Stimulated activated CD4-positive, alpha-beta T cell treated with anti-CD3 and anti-CD28 coated beads, Interleukin-15, amount 100 ng/mL, for 48 hours (primary cell): ENCODE data around the gene MRAP.
"Not testable (repeated sequence)": the region's sequence is repeated elsewhere in the genome, so short reads cannot be mapped to it uniquely, and the experiment has no call there.

ENCODE experiments used
- DNase-seq, 2 donors: peaks; one replicate each; pipeline ENCODE4 v3.0.0-alpha.2; 2020; ENCODE audit warnings: low read depth in 2 of 2

MRAP gene

GRCh38 chr21:32300117-32300681 lies 1.5 kb downstream of the MRAP start:
- no peak for DNase-seq

- no peak for DNase-seq
Observed at GRCh38 chr21:32301596-32301995, 2.9 kb downstream of the MRAP start.

- DNase-seq: no peak
Observed at GRCh38 chr21:32302560-32302959, 3.9 kb downstream of the MRAP start.

GRCh38 chr21:32303385-32303784 lies 4.7 kb downstream of the MRAP start:
- no peak for DNase-seq

GRCh38 chr21:32304998-32305397 lies 6.3 kb downstream of the MRAP start:
- no peak for DNase-seq

- DNase-seq: no peak
Observed at GRCh38 chr21:32306021-32306780, 7.5 kb downstream of the MRAP start.

- DNase-seq: no peak
Observed at GRCh38 chr21:32307706-32308105, 9.1 kb downstream of the MRAP start.

GRCh38 chr21:32308696-32309095 lies 10.0 kb downstream of the MRAP start:
- DNase-seq: no peak

GRCh38 chr21:32309906-32310460 lies 11.3 kb downstream of the MRAP start:
- DNase-seq: no peak

- not testable (repeated sequence) for DNase-seq
Observed at GRCh38 chr21:32310976-32311375, 12.3 kb downstream of the MRAP start.

- DNase-seq: no peak
Observed at GRCh38 chr21:32311621-32312020, 13.0 kb downstream of the MRAP start.

GRCh38 chr21:32312326-32312725 lies 13.7 kb downstream of the MRAP start:
- DNase-seq: no peak

- DNase-seq: no peak
Observed at GRCh38 chr21:32312976-32313375, 14.3 kb downstream of the MRAP start.

GRCh38 chr21:32314806-32315205 lies 16.2 kb downstream of the MRAP start:
- no peak for DNase-seq

GRCh38 chr21:32315511-32316281 lies 17.0 kb downstream of the MRAP start:
- DNase-seq: no peak

- DNase-seq: no peak
Observed at GRCh38 chr21:32316361-32317215, 17.9 kb downstream of the MRAP start.

- no peak for DNase-seq
Observed at GRCh38 chr21:32317726-32318125, 19.1 kb downstream of the MRAP start.

GRCh38 chr21:32319012-32319411 lies 20.4 kb downstream of the MRAP start:
- no peak for DNase-seq

GRCh38 chr21:32320059-32320458 lies 21.4 kb downstream of the MRAP start:
- DNase-seq: no peak

- DNase-seq: no peak
Observed at GRCh38 chr21:32320726-32321125, 22.1 kb downstream of the MRAP start.

- DNase-seq: no peak
Observed at GRCh38 chr21:32321480-32321879, 22.8 kb downstream of the MRAP start.

- no peak for DNase-seq
Observed at GRCh38 chr21:32322103-32322502, 23.4 kb downstream of the MRAP start.
